Esophagus mucosa (tissue), 1 donor: ENCODE results near the gene B3GNT7. TPM values are rescaled to one million over a fixed set of nuclear protein-coding genes. Genes with fewer than 3 reads are reported as not detected.
"Not testable (repeated sequence)": the region's sequence is repeated elsewhere in the genome, so short reads cannot be mapped to it uniquely, and the experiment has no call there.

ENCODE experiments used
- ATAC-seq: fragments of 200-7000 bp; cut with Tn5 transposase; one replicate; pipeline ENCODE4 v1.9.1; 2020
- total RNA-seq: library from RNA; stranded (reverse); gene quantifications from one replicate; pipeline ENCODE4 v1.2.4, GENCODE V29; 2023
- donor health status: DM: yes; HTN: yes; CAD: no.

The B3GNT7 gene
- total RNA-seq, 1 donor from 2014 or later = 5.5 TPM

DNA sequence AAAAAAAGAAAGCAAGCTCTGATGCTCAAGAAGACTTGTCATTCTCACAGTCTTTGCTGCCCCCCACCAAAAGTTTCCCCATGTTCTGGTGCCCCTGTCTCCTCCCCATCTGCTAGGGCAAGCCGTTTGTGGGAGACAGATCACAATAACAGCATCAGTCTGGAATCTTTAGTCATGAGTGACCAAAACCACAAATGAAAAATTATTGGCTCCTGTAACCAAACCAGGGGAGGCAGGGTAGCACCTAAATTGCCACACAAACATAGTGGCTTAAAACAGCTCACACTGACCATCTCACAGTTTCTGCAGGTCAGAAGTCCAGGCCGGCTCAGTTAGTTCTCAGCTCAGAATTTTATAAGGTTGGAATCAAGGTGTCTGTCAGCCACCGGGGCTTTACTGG lies 9.1 kb upstream of the B3GNT7 start:
- ATAC-seq = no peak

DNA sequence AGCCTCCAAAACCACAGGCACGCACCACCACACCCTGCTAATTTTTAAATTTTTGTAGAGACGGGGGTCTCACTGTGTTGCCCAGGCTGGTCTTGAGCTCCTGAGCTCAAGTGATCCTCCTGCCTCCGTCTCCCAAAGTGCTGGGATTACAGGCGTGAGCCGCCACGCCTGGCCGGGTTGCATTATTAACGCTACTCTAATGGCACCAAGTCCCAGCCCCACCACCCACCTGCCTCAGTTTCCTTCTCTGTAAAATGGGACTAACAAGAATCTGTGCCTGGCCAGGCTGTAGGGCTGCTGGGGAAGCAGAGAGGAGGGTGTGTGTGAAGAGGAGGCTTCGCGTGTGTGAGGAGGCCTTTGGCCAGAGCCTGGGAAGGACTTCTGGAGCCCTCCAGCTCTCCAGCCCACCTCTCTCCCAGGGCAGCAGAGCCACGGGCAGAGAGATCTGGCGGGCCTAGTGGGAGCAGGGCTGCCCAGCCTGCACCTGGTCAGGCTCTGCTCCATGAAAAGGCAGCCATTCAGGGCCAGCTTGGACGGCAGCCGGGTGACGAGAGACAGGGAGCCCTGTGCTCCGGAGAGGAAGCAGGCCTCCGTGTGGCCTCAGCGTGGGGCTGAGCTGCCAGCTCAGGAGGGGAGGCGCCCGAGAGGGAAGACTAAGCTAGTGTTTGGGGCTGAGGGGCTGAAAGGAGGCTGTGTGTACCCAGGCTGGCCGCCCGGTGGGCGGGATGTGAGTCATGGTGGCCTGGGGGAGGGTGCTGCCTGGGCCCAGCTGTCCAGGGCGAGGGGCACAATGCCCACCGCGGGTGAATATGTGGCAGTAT lies 7.4 kb upstream of the B3GNT7 start:
- ATAC-seq = peak; percentile 35

DNA sequence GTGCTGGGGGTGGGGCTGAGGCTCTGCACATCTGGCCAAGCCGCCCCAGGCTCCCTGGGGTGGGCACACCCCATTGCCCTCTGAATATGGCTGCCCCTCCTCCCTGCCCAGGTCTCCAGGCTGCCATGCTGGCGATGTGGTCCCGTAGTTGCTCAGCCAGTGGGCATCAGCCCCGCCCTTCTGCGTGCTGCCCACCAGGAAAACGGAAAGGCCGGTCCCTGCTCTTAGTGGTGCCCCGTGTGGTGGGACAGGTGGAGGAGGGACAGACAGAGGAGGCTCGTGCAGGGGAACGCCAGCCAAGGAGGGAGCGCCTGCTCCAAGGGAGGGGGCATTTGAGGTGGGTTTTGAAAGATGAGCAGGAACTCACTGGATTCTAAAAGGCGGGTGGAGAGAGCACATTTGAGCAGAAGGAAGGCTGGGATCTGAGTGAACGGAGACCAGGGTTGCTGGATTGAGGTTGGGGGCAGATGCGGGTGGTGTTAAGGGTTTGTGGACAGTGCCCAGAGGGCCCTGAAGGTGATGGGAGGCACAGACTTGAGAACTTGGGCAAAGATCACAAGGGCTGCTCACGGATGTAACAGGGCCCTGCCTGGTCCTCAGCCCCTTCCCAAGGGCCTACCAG lies 6.7 kb upstream of the B3GNT7 start:
- ATAC-seq = no peak

DNA sequence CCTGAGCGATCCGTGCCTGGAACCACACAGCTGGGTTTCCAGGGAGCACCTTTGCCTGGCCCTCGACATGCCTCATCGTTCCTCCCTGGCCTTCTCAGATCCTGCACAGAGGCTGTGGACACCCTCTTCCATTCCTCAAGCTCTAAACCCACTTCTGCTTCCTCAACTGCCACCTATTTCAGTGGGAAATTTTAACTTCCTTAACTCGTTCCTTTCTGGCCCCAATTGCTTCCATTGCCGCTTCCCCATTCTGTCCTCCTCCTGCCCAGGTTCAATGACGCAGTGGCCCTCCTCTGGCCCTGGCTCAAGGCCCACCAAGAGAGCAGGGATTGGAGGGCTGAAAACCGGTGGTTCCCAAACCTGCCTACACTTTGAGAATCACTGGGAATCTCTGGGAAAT lies 4.8 kb upstream of the B3GNT7 start:
- ATAC-seq = no peak

DNA sequence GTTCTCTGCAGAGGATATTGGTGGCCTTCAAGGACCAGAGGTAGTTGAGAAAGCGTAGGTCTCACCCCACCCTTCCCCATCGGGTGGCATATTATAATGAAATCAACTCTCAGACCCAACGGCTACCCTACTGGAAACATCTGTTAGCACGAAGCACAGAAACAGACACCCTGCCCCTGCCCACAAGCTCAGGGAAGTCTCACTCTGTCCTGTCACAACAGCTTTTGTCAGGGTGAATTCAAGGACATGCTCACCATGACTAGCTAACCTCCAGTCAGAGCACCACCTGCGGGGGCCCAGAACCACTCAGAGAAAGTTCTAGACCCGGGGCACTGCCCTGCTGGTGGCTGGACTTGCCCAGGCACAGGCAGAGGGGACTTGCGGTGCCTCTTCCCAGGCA lies 3.5 kb upstream of the B3GNT7 start:
- no peak for ATAC-seq

DNA sequence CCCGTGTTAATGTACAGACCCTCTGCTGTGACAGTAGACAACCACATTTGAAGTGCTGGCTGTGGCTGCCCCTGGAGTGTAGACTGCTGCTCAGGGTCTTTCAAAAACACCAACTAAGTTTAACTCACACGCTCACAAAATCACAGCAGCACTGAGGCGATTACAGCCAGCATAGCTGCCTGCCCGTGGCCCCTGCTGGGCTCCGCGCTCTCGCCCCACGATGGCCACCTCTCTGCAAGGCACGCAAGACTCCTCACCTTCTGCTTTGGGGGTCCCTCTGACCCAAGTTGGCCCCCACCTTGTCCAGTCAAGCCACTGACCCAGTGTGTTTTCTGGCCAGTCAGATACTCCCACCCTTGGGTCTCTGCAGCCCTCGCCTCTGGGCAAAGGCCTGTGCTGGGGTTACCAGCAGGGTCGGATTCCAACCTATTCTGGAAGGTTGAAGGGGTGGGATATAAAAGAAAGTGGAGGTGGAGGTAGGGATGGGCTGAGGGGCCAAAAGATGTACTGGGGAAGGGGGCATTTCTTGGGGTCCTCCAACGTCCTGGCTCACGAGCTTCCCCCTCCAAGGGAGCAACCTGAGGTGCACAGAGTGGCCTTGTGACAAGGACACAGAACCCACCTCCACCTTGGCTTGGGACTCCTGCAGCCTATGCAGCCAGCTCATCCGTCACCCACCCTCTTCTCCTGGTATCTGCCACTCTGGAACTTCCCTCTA lies 2.9 kb upstream of the B3GNT7 start:
- ATAC-seq = no peak

DNA sequence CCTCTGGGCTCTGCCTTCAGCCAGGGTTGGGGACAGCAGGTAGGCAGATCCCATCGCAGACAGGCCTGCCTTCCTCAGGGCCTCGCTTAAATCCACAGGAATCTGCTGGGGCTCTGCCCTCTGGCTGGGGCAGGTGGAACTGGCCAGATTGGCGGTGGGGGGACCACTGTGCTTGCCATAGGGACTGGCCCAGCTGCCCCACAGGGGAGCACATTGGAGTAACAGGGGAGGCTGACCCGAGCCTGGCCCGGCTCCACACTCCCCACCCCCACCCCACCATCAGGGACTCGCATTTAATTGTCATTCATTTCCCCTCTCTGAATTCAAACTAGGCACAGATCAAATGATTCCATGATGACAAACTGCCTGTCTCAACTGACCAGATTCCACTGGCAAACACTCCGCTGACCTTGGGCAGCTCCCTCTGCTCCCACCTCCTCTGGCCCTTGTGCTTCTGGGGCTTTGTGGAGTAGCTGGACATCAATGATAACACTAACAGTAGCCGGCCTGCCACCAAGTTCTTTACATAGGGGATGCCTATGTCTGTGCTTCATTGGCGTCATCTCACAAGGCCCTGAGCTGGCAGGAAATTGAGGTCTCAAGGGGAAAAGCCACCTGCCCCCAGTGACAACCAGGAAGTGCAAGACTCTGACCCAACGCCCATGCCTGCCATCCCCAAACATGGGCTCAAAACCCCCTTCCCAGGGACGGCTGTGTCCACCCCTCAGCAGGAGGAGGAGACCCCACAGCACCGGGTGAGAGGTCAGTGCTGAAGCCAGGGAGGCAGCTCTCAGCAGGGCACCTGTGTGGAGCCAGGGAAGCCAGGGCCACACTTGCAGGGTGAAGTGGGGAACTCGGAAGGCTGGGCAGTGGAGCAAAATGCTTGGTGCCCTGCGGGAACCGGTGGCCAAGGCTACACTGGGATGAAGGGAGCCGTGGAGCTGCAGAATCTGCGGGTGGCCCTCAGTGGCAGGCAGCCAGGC lies 2.1 kb upstream of the B3GNT7 start:
- ATAC-seq = peak; percentile 17

DNA sequence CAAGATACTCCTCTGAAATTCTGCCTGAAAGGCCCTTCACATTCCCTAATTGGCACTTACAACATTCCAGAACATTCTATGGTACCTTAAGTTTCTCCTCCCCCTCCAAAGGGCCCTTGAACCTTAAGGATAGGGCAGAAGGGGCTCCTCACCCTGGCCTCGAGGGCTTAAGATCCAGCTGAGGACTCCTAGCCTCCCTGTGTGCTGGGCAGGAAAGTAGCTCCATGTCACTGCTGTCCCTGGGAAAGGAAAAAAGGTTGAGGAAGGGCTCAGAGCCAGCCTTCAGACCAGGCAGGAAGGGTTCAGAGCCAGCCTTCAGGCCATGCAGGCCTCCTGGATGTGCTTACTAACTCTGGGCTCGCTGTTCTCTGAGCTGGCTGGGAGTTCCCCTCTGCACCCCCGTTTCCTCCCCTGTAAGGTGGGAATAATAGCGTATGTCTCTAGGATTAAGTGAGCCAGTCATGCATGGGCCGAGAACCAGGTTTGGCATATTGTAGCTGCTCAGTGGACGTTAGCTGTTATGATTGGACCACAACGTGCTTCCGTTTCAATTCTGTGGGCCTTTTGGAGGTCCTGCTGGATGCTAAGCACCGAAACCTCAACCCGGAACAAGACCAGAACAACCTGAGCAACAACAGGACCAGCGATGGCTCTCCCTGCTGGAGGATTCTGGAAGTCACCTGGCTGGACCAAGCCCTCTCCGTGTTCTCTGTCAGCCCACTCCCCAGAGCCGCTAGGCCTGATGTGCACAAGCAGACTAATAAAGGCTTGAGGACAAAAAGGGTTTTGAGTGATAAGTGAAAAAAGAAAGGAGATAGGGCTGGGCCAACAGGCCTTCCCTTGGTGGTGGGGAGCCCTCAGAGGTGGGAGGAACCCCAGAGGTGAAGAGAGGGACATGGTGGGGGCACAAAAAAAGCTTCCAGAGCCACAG lies 1.0 kb upstream of the B3GNT7 start:
- peak; percentile 72 for ATAC-seq

DNA sequence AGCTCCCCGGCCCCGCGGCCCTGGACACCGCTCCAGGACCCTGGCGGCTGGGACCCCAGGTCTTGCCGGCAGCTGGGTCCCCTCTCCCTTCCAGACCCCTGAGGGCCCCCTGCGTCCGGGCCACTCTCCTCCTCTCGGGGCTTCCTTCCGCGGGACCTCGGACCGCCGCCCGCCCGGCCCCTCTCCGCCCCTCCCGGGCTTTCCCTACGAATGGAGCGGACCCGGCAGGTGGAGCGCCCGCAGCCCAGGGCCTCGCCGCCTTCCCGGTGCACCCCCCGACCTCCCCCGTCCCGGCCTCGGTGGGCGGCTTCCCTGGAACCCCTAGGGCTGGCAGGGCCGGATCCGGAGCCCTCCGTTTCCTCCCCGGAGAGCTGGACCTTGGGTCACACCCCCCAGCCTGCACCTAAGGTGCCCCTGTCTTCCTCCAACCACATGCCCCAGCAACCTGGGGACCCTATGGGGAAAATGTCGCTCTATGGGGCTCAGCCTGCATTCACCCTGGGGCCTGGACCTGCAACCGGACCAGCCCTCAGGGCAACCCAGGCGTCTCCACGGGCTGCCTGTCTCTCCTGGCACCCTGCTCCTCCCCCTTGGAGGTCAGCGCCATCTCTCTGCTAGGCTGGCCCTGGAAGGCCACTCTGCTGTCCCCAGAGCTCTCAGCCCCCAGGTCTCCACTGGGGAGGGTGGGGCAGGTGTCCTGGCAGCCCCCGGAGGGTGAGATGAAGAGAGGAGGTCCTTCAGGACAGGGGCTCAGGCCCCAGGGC lies 730 bp downstream of the B3GNT7 start:
- ATAC-seq = no peak

DNA sequence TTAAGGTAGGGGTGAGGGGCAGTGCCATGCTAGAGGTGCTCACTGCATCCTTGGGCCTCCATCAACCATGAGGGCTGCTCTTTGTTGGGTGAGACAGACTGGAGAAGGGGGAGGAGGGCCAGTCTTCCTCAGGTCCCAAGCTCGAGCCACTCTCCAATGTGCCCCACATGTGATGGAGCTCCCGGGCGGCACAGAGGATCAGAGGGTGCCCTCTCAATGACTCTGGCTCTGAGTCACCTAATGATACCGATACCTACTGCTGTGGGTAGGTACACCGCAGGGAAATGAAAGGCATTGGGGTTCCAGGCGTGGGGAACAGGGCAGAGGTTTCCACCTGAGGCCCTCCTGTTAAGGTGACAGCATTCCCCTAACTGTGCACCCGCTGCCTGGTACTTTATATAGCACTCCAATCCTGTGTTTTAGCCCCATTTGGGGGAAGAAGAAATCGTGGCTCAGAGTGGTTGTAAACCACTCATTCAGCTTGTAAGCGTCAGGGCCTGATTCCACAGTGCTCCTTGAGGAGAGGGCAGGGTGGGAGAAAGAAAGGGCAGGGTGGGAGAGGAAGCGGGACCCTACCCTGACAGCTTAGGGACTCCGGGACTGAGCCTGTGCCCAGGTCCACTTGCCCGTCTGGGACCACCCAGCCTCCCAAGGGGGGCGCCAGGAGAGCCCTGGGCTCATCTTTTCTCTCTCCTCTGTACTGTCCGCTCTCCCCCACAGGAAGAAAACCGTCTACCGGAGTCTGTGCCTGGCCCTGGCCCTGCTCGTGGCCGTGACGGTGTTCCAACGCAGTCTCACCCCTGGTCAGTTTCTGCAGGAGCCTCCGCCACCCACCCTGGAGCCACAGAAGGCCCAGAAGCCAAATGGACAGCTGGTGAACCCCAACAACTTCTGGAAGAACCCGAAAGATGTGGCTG lies 1.8 kb downstream of the B3GNT7 start:
- ATAC-seq = peak; percentile 8

DNA sequence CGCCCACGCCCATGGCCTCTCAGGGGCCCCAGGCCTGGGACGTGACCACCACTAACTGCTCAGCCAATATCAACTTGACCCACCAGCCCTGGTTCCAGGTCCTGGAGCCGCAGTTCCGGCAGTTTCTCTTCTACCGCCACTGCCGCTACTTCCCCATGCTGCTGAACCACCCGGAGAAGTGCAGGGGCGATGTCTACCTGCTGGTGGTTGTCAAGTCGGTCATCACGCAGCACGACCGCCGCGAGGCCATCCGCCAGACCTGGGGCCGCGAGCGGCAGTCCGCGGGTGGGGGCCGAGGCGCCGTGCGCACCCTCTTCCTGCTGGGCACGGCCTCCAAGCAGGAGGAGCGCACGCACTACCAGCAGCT lies 2.4 kb downstream of the B3GNT7 start:
- ATAC-seq = no peak

DNA sequence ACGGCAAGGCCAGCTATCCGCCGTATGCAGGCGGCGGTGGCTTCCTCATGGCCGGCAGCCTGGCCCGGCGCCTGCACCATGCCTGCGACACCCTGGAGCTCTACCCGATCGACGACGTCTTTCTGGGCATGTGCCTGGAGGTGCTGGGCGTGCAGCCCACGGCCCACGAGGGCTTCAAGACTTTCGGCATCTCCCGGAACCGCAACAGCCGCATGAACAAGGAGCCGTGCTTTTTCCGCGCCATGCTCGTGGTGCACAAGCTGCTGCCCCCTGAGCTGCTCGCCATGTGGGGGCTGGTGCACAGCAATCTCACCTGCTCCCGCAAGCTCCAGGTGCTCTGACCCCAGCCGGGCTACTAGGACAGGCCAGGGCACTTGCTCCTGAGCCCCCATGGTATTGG lies 3.1 kb downstream of the B3GNT7 start:
- no peak for ATAC-seq

DNA sequence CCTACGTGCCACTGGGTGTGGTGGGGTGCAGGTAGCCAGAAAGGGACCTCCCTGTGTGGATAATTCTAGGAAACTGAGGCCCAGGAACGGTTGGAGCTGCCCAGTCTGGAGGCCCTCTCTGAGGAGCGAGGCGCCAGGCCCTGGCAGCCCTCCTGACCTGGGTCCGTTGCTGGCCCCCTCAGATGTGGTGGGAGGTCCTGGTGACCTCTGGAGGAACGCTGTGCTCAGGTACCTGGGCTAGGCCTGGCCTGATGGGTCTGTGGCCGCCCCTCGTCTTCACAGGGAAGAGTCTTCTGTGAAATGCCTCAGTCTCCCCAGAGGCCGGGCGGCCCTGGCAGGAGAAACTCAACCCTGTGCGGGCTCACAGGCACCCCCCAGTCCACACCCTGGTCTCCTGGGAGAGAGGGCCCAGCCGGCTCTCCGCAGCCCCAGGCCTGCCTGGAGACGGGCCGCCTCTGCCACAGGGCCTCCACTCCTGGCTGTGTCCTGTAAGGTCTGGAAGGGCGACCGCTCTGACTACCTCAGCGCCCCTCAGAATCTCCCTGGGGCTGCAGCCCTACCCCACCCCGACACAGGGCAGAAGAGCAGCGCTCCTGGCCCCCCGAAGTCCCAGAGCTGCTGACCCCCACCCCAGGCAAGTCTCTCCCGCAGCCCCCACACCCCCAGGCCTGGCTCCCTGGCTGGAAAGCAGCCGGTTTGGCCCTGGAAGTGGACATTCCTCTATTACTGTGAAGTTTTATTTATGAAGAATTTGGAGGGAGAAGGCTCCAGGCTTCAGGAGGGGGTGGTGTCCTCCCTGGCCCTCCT lies 3.7 kb downstream of the B3GNT7 start:
- ATAC-seq = no peak

DNA sequence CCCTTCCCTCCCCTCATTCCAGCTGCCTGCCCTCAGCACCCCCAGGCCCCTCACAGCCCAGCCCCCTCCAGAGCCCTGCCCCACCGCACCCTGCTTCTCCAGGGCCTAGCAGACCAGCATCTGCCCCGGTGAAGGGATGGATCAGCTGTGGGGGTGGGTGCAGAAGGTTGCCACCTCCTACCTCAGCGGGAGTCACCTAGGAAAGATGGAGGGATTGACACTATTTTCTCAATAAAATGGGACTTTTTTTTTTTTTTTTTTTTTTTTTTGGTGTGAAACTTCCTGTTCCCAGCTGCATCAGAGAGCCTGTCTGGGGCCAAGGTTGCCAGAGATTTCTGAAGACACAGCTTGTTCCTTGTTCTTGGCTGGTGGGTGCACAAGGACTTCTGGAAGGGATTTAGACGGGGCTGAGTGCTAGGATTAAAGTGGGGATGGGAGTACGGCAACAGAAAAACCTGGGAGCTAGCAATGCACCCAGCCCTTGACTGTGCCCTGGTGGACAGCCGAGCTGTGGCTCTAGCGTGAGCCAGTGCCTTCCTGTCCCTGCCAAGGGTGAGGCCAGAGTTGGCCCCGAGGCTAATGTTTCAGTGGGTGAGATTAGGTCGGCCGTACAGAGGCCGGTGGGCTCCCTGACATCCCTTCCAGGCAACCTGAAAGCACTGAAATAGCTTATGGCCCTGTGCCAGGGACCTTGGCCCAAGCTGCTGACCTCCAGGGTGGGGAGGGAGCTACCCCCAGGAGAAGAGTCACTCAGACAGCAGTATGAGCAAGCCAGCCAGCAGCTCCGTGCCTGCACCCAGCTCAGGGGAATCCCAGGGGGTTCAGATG lies 4.6 kb downstream of the B3GNT7 start:
- peak; percentile 25 for ATAC-seq

DNA sequence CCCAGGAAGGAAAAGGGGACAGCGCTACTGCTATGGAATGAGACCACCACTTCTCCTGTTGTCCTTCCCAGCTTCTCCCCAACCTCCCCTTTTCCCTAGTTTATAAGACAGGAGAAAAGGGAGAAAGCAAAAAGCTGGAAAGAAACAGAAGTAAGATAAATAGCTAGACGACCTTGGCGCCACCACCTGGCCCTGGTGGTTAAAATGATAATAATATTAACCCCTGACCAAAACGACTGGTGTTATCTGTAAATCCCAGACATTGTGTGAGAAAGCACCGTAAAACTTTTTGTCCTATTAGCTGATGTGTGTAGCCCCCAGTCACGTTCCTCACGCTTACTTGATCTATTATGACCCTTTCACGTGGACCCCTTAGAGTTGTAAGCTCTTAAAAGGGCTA lies 5.2 kb downstream of the B3GNT7 start:
- ATAC-seq = not testable (repeated sequence)

DNA sequence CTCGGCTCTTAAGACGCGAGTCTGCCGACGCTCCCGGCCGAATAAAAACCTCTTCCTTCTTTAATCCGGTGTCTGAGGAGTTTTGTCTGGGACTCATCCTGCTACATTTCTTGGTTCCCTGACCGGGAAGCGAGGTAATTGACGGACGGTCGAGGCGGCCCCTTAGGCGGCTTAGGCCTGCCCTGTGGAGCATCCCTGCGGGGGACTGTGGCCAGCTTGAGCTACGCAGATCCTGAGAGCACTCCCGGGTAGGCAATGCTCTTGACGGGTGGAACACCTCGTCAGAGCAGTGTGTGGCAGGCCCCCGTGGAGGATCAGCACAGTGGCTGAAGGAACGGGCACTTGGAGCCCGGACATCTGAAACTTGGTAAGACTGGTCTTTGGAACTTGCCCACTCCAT lies 5.6 kb downstream of the B3GNT7 start:
- ATAC-seq = not testable (repeated sequence)

DNA sequence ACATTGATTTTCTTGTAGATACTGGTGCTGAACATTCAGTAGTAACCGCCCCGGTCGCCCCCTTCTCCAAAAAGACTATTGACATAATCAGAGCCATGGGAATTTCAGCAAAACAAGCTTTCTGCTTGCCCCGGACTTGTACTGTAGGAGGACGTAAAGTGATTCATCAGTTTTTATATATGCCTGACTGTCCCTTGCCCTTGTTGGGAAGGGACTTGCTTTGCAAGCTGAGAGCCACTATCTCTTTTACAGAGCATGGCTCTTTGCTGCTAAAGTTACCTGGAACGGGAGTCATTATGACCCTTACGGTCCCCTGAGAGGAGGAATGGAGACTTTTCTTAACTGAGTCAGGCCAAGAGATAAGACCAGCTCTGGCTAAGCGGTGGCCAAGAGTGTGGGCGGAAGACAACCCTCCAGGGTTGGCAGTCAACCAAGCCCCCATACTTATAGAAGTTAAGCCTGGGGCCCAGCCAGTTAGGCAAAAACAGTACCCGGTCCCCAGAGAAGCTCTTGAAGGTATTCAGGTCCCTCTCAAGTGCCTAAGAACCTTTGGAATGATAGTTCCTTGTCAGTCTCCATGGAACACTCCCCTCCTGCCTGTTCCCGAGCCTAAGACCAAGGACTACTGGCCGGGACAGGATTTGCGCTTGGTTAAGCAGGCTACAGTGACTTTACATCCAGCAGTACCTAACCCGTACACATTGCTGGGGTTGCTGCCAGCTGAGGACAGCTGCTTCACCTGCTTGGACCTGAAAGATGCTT lies 8.1 kb downstream of the B3GNT7 start:
- not testable (repeated sequence) for ATAC-seq
